ENCODE measurements around the gene PCSK9.

DNA sequence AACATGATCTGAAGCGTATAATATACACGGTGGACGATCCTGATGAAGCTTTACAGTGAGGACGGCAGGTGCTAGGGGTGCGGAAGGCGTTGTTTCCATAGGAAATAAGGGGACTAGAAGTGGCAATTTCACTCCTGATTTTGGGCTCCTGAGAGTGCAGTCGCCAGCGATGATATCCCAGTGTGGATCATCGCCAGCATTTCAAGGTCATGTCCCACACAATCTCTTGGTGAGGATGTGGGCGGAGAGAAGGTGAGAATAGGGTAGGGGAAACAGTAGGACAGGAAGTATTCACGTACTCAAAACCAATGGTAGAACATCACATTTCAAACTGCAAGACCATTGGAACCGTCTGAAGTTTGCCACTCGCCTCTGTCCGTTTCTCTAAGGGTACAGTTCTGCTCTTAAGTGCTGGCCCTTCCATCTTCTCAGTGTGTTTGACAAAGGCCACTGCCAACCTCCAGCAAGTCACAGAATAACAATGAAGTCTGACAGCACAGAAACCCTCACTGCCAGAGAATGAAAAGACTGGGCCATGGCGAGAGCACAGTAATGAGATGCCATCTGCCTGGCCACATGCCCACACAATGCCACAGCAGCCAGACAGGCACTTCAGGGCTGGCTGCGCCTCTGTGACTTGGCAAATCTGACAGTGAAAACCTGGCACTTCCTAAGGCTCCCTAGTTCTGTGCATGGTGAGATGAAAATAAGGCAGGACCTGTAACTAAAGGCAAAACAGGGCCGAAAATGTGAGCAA, 27.9 kb downstream of the PCSK9 start:
- TF ChIP-seq, protein P1, sequence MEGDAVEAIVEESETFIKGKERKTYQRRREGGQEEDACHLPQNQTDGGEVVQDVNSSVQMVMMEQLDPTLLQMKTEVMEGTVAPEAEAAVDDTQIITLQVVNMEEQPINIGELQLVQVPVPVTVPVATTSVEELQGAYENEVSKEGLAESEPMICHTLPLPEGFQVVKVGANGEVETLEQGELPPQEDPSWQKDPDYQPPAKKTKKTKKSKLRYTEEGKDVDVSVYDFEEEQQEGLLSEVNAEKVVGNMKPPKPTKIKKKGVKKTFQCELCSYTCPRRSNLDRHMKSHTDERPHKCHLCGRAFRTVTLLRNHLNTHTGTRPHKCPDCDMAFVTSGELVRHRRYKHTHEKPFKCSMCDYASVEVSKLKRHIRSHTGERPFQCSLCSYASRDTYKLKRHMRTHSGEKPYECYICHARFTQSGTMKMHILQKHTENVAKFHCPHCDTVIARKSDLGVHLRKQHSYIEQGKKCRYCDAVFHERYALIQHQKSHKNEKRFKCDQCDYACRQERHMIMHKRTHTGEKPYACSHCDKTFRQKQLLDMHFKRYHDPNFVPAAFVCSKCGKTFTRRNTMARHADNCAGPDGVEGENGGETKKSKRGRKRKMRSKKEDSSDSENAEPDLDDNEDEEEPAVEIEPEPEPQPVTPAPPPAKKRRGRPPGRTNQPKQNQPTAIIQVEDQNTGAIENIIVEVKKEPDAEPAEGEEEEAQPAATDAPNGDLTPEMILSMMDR (IDR thresholded peaks at IDR 0.05), result no peak
- TF ChIP-seq POLR2A (IDR thresholded peaks at IDR 0.05) (no peak), POLR2AphosphoS5 (IDR thresholded peaks at IDR 0.05) (no peak), EP300 (IDR thresholded peaks at IDR 0.05) (no peak)
